Loucy (cell line): Measurements from ENCODE around the gene PPIL1.

ENCODE experiments used
- EZH2phosphoT487 ChIP-seq: fragments of 200-600 bp; IDR thresholded peaks from 2 replicates; pipeline ENCODE4 v1.6.1; 2018; ENCODE audit warnings: antibody characterized with exemption, mild to moderate bottlenecking, moderate library complexity, borderline replicate concordance
- TF ChIP-seq, protein P1 (sequence below): fragments of 200-600 bp; sonication (generic); conservative IDR thresholded peaks from 2 replicates; pipeline ENCODE4 v1.5.1; 2014; ENCODE audit warnings: mild to moderate bottlenecking, antibody characterized with exemption, low read length

DNA sequence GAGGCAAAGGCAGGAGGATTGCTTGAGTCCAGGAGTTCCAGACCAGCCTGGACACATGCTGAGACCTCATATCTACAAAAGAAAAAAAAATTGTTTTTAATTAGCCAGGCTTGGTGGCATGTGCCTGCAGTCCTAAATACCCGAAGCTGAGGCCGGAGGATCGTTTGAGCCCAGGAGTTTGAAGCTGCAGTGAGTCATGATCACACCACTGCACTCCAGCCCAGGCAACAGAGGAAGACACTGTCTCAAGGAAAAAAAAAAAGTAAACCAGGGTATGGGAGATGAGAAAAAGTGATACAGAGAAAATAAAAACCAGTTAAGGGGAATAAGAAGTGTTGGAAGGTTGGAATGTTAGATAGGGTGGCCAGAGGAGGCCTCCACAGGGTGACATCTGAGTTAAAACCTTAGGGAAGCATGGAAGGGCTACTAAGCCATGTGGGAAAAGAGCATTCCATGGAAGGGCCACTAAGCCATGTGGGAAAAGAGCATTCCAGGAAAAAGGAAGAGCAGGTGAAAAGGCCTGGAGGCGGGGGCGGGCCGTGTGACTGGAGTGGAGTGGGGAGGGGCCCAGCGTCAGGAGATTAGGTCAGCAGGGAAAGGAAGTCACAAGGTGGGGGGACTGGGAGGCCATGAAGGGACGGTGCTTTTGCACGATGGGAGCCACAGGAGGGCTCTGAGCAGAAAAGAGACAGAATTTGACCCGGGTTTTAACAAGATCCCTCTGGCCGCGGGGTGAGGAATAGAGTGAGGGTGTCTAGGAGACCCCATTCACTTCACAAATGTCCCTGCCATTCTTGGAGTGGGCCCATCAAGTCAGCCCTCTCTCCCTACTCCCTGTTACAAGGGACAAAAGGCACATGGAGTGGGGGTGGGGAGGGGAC is 53.7 kb downstream of the PPIL1 start:
- TF ChIP-seq, protein P1, sequence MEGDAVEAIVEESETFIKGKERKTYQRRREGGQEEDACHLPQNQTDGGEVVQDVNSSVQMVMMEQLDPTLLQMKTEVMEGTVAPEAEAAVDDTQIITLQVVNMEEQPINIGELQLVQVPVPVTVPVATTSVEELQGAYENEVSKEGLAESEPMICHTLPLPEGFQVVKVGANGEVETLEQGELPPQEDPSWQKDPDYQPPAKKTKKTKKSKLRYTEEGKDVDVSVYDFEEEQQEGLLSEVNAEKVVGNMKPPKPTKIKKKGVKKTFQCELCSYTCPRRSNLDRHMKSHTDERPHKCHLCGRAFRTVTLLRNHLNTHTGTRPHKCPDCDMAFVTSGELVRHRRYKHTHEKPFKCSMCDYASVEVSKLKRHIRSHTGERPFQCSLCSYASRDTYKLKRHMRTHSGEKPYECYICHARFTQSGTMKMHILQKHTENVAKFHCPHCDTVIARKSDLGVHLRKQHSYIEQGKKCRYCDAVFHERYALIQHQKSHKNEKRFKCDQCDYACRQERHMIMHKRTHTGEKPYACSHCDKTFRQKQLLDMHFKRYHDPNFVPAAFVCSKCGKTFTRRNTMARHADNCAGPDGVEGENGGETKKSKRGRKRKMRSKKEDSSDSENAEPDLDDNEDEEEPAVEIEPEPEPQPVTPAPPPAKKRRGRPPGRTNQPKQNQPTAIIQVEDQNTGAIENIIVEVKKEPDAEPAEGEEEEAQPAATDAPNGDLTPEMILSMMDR = no peak
- no peak for TF ChIP-seq EZH2phosphoT487
